ENCODE measurements around the gene PLEKHH1.

Gene PLEKHH1

GRCh38 chr14:67579636-67580035, 46.5 kb downstream of the PLEKHH1 start:
- DNase-seq, result no peak
- no peak for TF ChIP-seq CTCF (IDR thresholded peaks at IDR 0.05; ENCODE audit: low read depth, low read length)
- Histone ChIP-seq H3K36me3 (no peaks in the 10 kb centered on the region), H3K9me3 (no peaks in the 10 kb centered on the region), H3K4me1 (no peaks in the 10 kb centered on the region), H3K4me3 (ENCODE audit: low read depth, low read length) (no peak overlapping the region), H3K27me3 (no peaks in the 10 kb centered on the region)

- no peak overlapping the region for H3K4me3 ChIP-seq (ENCODE audit: low read depth, low read length)
- H3K9me3 ChIP-seq, result no peaks in the 10 kb centered on the region
- H3K27me3 ChIP-seq, result no peaks in the 10 kb centered on the region
- TF ChIP-seq CTCF (IDR thresholded peaks at IDR 0.05; ENCODE audit: low read depth, low read length), result no peak
- no peak for DNase-seq
- H3K4me1 ChIP-seq, result no peaks in the 10 kb centered on the region
- no peaks in the 10 kb centered on the region for H3K36me3 ChIP-seq
These were observed 47.5 kb downstream of the PLEKHH1 start for GRCh38 chr14:67580336-67581171.

- Histone ChIP-seq H3K36me3 (no peaks in the 10 kb centered on the region), H3K4me3 (ENCODE audit: low read depth, low read length) (no peak overlapping the region), H3K27me3 (no peaks in the 10 kb centered on the region), H3K9me3 (no peaks in the 10 kb centered on the region), H3K4me1 (no peaks in the 10 kb centered on the region)
- DNase-seq, result no peak
- no peak for TF ChIP-seq CTCF (IDR thresholded peaks at IDR 0.05; ENCODE audit: low read depth, low read length)
These were observed 48.6 kb downstream of the PLEKHH1 start for GRCh38 chr14:67581643-67582042.

GRCh38 chr14:67582061-67582460, 49.0 kb downstream of the PLEKHH1 start:
- Histone ChIP-seq H3K36me3 (no peaks in the 10 kb centered on the region), H3K27me3 (no peaks in the 10 kb centered on the region)
- peak; percentile 7; the same call in 1 of the 2 replicates for TF ChIP-seq CTCF (IDR thresholded peaks at IDR 0.05; ENCODE audit: low read depth, low read length)

GRCh38 chr14:67583711-67584644, 50.9 kb downstream of the PLEKHH1 start:
- H3K27me3 ChIP-seq, result no peaks in the 10 kb centered on the region
- no peaks in the 10 kb centered on the region for H3K9me3 ChIP-seq
- H3K4me1 ChIP-seq, result no peaks in the 10 kb centered on the region
- peak; percentile 93 for TF ChIP-seq CTCF (IDR thresholded peaks at IDR 0.05; ENCODE audit: low read depth, low read length)
- no peaks in the 10 kb centered on the region for H3K36me3 ChIP-seq
- no peak overlapping the region for H3K4me3 ChIP-seq (ENCODE audit: low read depth, low read length)
- peak; percentile 62 for DNase-seq

More at GRCh38 chr14:67582061-67582460, 49.0 kb downstream of the PLEKHH1 start:
- Histone ChIP-seq H3K4me1 (no peaks in the 10 kb centered on the region), H3K4me3 (ENCODE audit: low read depth, low read length) (no peak overlapping the region), H3K9me3 (no peaks in the 10 kb centered on the region)
- DNase-seq, result no peak
